Measurements from ENCODE around the gene RNF186. TPM values are rescaled to one million over a fixed set of nuclear protein-coding genes. Genes with fewer than 3 reads are reported as not detected.
"Not testable (repeated sequence)": the region's sequence is repeated elsewhere in the genome, so short reads cannot be mapped to it uniquely, and the experiment has no call there.

The RNF186 gene
- total RNA-seq, 2 experiments from 2014 or later = not detected

DNA sequence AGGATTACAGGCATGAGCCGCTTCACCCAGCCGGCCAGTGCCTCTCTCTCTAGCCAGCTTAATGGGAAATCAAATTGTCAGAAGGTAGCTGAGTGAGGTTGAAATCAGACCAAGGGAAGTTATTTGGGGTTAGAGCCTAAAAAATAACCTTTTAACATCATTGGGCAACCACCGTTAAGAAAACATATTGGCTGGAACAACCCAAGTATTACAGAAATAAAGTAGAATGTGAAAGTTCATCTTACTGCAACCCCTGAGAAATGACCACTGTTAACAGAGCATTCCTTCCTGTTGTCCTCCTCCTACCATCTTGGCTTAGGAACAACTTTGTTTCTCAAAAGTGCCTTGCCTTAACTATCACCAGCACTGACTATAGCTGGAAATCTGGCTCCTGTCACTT lies 3.2 kb upstream of the RNF186 start:
- Mint-ChIP-seq H3K9me3 (no peaks in the 10 kb centered on the region), H3K4me3 (no peak overlapping the region), H3K4me1 (ENCODE audit: low read depth) (no peaks in the 10 kb centered on the region), H3K27me3 (ENCODE audit: low read depth) (no peaks in the 10 kb centered on the region), H3K27ac (no peak overlapping the region), H3K36me3 (ENCODE audit: low read depth) (no peaks in the 10 kb centered on the region)
- CTCF ChIA-PET = no interaction called here
- DNase-seq = no peak
- intact Hi-C loops (cut with micrococcal nuclease) = no loop called here

DNA sequence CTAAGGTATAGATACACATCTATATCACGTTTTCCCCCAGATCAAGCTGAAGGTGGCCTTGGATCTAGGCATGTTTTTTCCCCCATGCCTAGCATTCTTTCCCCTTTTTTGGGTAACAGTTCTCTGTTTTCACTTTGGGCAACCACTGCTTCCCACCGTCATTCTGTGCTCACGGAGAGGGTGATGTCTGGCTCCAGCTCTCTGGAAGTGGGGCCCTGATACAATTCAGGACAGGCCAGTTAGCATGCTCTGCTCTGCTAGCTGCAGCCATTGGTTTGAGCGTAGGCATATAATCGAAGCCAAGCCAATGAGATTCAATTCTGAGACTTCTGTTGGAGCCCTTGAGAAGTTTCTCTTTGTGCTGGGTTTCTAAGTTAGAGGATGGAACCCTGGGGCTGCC lies 2.1 kb upstream of the RNF186 start:
- H3K4me1 Mint-ChIP-seq (ENCODE audit: low read depth) = no peaks in the 10 kb centered on the region
- intact Hi-C loops (cut with micrococcal nuclease) = no loop called here
- no peak for DNase-seq
- H3K4me3 Mint-ChIP-seq = no peak overlapping the region
- H3K27me3 Mint-ChIP-seq (ENCODE audit: low read depth) = no peaks in the 10 kb centered on the region
- no peaks in the 10 kb centered on the region for H3K36me3 Mint-ChIP-seq (ENCODE audit: low read depth)
- CTCF ChIA-PET = interaction anchor here (0.9 kb wide), 1 partner anchor 155 kb away, joined by 3 read pairs; no protein-coding TSS in a partner anchor
- H3K9me3 Mint-ChIP-seq = no peaks in the 10 kb centered on the region
- H3K27ac Mint-ChIP-seq = no peak overlapping the region

DNA sequence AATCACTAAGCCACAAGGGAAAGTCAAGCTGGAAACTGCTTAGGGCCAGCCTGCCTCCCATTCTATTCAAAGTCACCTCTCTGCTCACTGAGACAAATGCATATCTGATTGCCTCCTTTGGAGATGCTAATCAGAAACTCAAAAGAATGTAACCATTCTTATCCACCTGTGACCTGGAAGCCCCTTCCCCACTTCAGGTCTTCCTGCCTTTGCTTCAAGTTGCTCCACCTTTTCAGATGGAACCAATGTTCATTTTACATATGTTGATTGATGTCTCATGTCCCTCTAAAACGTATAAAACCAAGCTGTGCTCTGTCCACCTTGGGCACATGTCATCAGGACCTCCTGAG lies 1.6 kb upstream of the RNF186 start:
- CTCF ChIA-PET = interaction anchor here (0.9 kb wide), 1 partner anchor 155 kb away, joined by 3 read pairs; no protein-coding TSS in a partner anchor
- intact Hi-C loops (cut with micrococcal nuclease); DNase-seq; H3K4me1 Mint-ChIP-seq (ENCODE audit: low read depth); H3K9me3 Mint-ChIP-seq; H3K36me3 Mint-ChIP-seq (ENCODE audit: low read depth); H3K27me3 Mint-ChIP-seq (ENCODE audit: low read depth); H3K27ac Mint-ChIP-seq; H3K4me3 Mint-ChIP-seq: not testable (repeated sequence)

DNA sequence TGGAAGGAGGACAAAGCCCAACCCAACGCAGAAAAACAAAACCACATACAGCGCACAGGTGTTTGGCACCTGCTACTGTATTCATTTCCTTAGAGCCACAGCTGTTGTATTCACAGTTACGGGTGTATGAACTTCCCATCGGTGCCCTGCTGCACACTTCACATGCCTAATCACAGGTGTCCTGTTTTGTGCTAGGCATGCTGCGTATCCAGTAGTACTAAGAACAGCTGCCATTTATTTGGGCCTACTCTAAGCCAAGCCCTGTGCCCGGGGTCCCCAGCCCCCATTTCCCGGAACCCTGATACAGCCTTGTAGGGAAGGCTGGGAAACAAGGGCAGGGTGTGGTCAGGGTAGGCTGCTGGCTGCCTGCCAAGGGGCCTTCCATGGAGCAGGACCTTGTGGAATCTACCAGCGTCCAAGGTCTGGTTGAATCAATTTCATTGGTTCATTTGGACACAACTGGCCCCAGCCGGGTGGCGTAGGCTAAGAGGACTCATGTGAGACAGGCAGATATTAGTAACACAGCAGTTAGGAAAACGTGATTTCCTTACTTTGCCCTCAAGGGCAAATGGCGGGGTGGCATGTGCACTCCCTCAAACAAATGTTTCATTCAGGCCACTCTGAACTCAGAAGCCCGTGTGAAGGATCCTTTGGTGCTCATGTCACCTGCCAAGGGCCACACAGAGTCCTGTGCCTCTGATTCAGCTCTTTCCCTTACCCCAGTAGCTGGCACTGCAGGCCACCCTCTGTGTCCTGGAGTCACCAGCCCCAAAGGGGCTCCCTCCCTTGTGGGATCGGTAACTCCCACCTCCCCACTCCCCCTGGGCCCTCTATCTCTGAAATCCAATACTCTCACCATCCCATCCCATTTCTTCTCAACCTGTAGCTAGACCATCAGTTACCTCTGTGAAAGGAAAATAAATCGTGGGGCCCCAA lies 986 bp upstream of the RNF186 start:
- Mint-ChIP-seq H3K4me3 (no peak overlapping the region), H3K27me3 (ENCODE audit: low read depth) (no peaks in the 10 kb centered on the region), H3K4me1 (ENCODE audit: low read depth) (no peaks in the 10 kb centered on the region), H3K36me3 (ENCODE audit: low read depth) (no peaks in the 10 kb centered on the region), H3K27ac (no peak overlapping the region), H3K9me3 (no peaks in the 10 kb centered on the region)
- DNase-seq = no peak
- intact Hi-C loops (cut with micrococcal nuclease) = no loop called here
- CTCF ChIA-PET = no interaction called here

DNA sequence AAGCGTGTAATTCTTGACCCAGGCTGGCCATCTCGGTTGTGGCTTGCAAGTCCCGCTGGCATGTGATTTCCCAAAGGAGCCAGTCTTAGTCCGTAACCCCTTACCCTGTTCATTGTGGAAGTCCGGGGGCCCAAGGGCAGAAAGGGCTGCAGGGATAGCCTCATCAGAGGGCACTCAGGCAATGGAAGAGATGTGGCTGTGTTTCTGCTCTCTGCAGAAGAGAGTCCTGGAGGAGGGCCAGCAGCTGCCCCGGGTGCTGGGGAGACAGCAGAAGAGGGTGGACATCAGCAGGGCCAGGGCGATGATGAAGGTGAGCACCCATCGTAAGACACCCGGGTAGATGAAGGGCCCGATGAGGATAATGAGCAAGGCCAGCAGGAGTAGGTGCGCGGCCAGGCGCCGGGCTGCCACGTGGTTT lies 830 bp downstream of the RNF186 start:
- intact Hi-C loops (cut with micrococcal nuclease) = no loop called here
- CTCF ChIA-PET = interaction anchor here (0.6 to 1.9 kb wide), 4 partner anchors 9 to 346 kb away, joined by 3 to 5 read pairs (median 4); no protein-coding TSS in a partner anchor
- no peaks in the 10 kb centered on the region for H3K4me1 Mint-ChIP-seq (ENCODE audit: low read depth)

DNA sequence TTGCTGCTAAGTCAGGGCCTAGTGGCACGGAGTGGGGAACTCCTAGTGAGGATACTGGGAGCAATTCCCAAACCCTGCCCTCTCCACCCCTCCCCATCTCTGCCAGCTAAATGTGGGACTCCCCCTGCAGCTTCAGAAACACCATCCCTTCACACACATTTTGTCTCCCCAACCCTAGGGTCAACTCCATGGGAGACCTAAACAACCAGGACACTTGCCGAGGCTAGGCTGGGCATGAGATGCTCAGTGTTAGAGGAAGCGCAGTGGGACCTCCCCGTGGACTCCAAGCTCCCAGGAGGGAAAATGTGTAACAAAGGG lies 1.5 kb downstream of the RNF186 start:
- intact Hi-C loops (cut with micrococcal nuclease) = no loop called here
- Mint-ChIP-seq H3K4me3 (no peak overlapping the region), H3K27me3 (ENCODE audit: low read depth) (no peaks in the 10 kb centered on the region)

More for the DNA sequence above, 830 bp downstream of the RNF186 start:
- Mint-ChIP-seq H3K36me3 (ENCODE audit: low read depth) (no peaks in the 10 kb centered on the region), H3K4me3 (no peak overlapping the region), H3K27ac (no peak overlapping the region), H3K27me3 (ENCODE audit: low read depth) (no peaks in the 10 kb centered on the region), H3K9me3 (no peaks in the 10 kb centered on the region)
- DNase-seq = no peak

DNA sequence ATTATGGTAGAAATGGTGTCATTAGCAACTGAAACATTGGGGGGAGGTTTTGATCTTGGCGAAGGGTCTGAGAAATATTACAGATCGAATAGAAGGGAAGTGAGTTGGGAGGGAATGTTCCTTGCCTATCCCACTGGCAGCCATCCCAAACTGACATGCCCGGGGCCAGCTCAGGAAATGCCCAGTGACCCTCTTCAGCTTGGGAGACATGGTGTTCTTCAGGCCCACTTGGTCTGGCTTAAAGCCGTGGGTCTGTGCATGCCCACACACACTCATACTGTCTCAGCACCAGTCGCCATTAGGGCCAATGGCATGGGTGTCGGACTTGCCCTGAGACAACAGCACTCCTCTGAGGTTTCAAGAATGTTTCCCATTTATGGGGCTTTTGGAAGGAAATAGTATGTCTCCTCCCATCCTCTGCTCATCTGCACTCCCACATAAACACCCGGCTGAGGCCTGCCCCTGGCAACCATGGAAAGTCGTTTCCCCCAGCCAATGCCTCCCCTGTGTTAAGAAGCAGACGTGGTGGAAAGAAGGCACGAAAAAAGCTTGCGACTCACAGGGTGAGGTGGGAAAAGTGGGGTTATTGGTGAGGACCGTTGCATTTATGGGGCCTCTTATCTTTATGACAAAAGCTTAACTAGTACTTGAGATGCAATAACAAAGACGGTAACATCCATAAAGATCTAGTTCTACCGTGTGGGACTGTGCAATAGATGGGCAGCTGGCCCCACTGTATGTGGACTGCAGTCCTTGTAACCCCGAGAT lies 2.0 kb downstream of the RNF186 start:
- H3K4me1 Mint-ChIP-seq (ENCODE audit: low read depth) = no peaks in the 10 kb centered on the region
- no peaks in the 10 kb centered on the region for H3K9me3 Mint-ChIP-seq
- H3K27ac Mint-ChIP-seq = no peak overlapping the region
- CTCF ChIA-PET = interaction anchor here (1.3 to 2.2 kb wide), 5 partner anchors 10 to 151 kb away, joined by 3 to 13 read pairs (median 5); no protein-coding TSS in a partner anchor
- H3K36me3 Mint-ChIP-seq (ENCODE audit: low read depth) = no peaks in the 10 kb centered on the region
- DNase-seq = no peak
- intact Hi-C loops (cut with micrococcal nuclease) = no loop called here
- no peaks in the 10 kb centered on the region for H3K27me3 Mint-ChIP-seq (ENCODE audit: low read depth)
- H3K4me3 Mint-ChIP-seq = no peak overlapping the region

More for the DNA sequence above, 1.5 kb downstream of the RNF186 start:
- Mint-ChIP-seq H3K4me1 (ENCODE audit: low read depth) (no peaks in the 10 kb centered on the region), H3K27ac (no peak overlapping the region), H3K36me3 (ENCODE audit: low read depth) (no peaks in the 10 kb centered on the region), H3K9me3 (no peaks in the 10 kb centered on the region)
- DNase-seq = no peak
- CTCF ChIA-PET = interaction anchor here (0.6 to 1.9 kb wide), 4 partner anchors 9 to 346 kb away, joined by 3 to 5 read pairs (median 4); no protein-coding TSS in a partner anchor

DNA sequence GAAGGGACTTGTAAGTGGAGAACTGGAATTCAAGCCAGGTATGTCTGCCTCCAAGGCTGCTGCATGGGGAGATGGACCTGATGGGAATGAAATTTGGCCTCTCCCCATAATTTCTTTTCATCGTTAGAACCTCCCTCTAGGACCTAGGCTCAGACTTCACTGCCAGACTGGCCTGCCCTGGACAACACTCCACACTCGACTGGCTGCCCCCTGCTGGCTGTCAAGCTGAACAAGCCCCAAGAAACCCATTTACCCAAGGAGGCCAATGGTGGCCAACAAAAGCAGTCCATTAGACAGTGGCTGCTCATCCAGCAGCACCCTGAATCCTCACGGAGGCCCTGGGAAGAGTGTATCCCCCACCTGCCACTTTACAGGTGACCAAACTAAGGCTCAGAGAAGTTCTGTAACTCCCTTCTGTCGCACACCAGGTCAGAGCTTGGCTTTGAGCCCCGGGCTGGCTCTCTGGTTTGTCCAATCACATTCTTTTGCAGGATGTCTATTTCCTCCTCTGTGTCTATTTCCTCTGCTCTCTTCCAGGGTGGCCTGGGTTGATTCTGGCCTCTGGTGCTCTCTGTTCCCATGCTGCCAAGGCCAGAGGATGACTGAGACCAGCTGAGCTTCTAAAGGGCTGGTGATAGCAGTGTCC lies 3.8 kb downstream of the RNF186 start:
- DNase-seq = peak; percentile 74
- Mint-ChIP-seq H3K27ac (no peak overlapping the region), H3K4me3 (no peak overlapping the region), H3K9me3 (no peaks in the 10 kb centered on the region), H3K4me1 (ENCODE audit: low read depth) (no peaks in the 10 kb centered on the region), H3K27me3 (ENCODE audit: low read depth) (no peaks in the 10 kb centered on the region), H3K36me3 (ENCODE audit: low read depth) (no peaks in the 10 kb centered on the region)
- intact Hi-C loops (cut with micrococcal nuclease) = loop anchor here (1.0 kb wide), 3 partner anchors 47 to 150 kb away; no protein-coding TSS in a partner anchor
- CTCF ChIA-PET = interaction anchor here (0.6 to 2.2 kb wide), 6 partner anchors 10 to 154 kb away, joined by 3 to 13 read pairs (median 4); no protein-coding TSS in a partner anchor

DNA sequence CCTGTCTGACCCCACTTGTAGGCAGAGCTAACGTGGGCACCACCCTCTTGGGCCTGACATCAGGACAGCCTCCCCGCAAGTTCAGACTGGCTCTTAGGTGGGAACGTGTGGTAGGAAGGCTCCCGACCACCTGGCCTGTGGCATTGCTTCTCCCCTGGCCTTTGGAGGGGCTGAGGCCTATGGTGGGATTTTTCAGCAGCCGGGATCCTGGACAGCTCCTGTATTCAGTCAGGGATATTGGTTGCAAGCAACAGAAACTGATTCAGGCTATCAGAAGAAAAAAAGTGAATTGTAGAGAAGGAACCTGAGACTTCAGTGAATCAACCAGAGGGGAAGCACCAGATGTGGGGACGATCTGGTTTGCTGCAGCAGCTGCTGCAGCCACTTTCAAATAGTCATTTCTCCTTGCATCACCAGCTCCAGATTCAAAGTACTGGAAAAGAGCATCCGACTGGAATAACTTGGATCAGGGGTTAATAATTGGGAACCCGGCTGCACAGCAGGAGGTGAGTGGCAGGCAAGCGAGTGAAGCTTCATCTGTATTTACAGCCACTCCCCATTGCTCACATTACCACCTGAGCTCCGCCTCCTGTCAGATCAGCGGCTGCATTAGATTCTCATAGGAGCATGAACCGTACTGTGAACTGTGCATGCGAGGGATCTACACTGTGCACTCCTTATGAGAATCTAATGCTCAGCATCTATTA lies 5.9 kb downstream of the RNF186 start:
- CTCF ChIA-PET = interaction anchor here (0.7 to 1.8 kb wide), 4 partner anchors 8 to 47 kb away, joined by 3 to 5 read pairs (median 4); no protein-coding TSS in a partner anchor
- DNase-seq = no peak
- Mint-ChIP-seq H3K27ac (no peak overlapping the region), H3K9me3 (no peaks in the 10 kb centered on the region), H3K36me3 (ENCODE audit: low read depth) (no peaks in the 10 kb centered on the region), H3K27me3 (ENCODE audit: low read depth) (no peaks in the 10 kb centered on the region), H3K4me3 (no peak overlapping the region), H3K4me1 (ENCODE audit: low read depth) (no peaks in the 10 kb centered on the region)
- intact Hi-C loops (cut with micrococcal nuclease) = no loop called here

DNA sequence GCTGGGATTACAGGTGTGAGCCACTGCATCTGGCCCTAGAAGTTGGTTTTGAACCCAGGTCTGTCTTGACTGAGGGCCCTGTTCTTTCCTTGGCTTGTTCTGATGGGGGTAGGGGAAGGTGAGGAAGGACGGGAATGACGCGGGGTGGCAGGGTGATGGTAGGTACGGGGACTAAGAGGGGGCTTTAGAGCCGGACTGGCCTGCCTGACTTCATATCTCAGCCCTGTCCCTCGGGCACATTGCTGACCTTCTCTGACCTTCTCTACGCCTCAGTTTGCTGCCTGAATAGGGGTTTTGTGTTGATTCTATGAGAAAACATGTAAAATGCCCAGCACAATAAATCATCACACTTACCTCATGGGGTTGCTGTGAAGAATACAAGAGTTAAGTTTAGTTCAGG lies 6.7 kb downstream of the RNF186 start:
- CTCF ChIA-PET = interaction anchor here (1.5 to 1.8 kb wide), 2 partner anchors 44 to 46 kb away, joined by 4 to 5 read pairs; no protein-coding TSS in a partner anchor
- no peaks in the 10 kb centered on the region for H3K27me3 Mint-ChIP-seq (ENCODE audit: low read depth)
- intact Hi-C loops (cut with micrococcal nuclease) = no loop called here

DNA sequence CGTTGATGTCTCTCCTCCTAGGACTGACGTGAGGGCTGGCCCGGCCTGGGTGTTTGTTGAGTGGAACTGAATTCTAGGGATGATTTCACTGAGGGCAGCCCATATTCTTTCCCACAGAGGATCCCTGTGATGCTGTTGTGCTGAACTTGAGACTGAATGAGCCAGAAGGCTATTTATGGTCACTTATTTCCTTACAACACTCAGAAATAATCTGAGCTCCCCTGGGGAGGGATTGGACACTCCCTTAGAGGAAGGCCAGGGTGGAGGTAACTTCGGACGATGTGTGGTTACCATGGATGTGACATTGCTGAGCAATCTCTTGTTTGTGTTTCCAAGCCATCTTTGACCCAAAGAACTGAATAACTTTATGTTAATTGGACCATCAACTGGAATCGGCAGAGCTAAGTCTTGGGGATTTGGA lies 10.2 kb downstream of the RNF186 start:
- peaks cover 9% of the 10 kb centered on the region for H3K4me1 Mint-ChIP-seq (ENCODE audit: low read depth)
- no peak overlapping the region for H3K27ac Mint-ChIP-seq
- no peaks in the 10 kb centered on the region for H3K36me3 Mint-ChIP-seq (ENCODE audit: low read depth)
- CTCF ChIA-PET = interaction anchor here (1.4 kb wide), 1 partner anchor 44 kb away, joined by 3 read pairs; no protein-coding TSS in a partner anchor
- no peaks in the 10 kb centered on the region for H3K27me3 Mint-ChIP-seq (ENCODE audit: low read depth)
- no peak for DNase-seq
- H3K9me3 Mint-ChIP-seq = no peaks in the 10 kb centered on the region
- intact Hi-C loops (cut with micrococcal nuclease) = no loop called here
- no peak overlapping the region for H3K4me3 Mint-ChIP-seq

More for the DNA sequence above, 6.7 kb downstream of the RNF186 start:
- no peak for DNase-seq
- H3K9me3 Mint-ChIP-seq = no peaks in the 10 kb centered on the region
- no peak overlapping the region for H3K4me3 Mint-ChIP-seq
- H3K27ac Mint-ChIP-seq = no peak overlapping the region
- no peaks in the 10 kb centered on the region for H3K4me1 Mint-ChIP-seq (ENCODE audit: low read depth)
- no peaks in the 10 kb centered on the region for H3K36me3 Mint-ChIP-seq (ENCODE audit: low read depth)
